PC-9 (cell line): ENCODE results near the gene NDUFB8.

Experiments used
- CTCF ChIP-seq: fragments of 200-600 bp; sonication (generic); conservative IDR thresholded peaks from 2 replicates; pipeline ENCODE4 v1.6.1; 2017; ENCODE audit warnings: mixed run types, antibody characterized with exemption, mild to moderate bottlenecking, moderate library complexity
- EZH2 ChIP-seq: fragments of 200-600 bp; sonication (generic); IDR thresholded peaks from 2 replicates; pipeline ENCODE4 v1.8.0; 2017; ENCODE audit warnings: antibody characterized with exemption, low read depth

GRCh38 chr10:100520811-100521210 is 8.9 kb downstream of the NDUFB8 start:
- no peak for TF ChIP-seq CTCF
- TF ChIP-seq EZH2 = no peak
